Neural cell (in vitro differentiated cells): Measurements from ENCODE around the gene GUCY1A2. TPM values are rescaled to one million over a fixed set of nuclear protein-coding genes. Genes with fewer than 3 reads are reported as not detected.

Experiments
- H2AFZ ChIP-seq: fragments of 200-600, 300-800 bp; sonication (generic), shearing (Covaris generic); 2 replicates; pipeline ENCODE4 v1.6.0; 2014; ENCODE audit warnings: low read depth, mild to moderate bottlenecking, antibody characterized with exemption, low read length, moderate library complexity
- H3F3A ChIP-seq: fragments of 200-600 bp; shearing (Covaris generic); 2 replicates; pipeline ENCODE4 v1.6.1; 2016; ENCODE audit warnings: mild to moderate bottlenecking, moderate library complexity, mixed read lengths, antibody characterized with exemption, low read length; ENCODE audit not compliant: insufficient read depth, poor library complexity, severe bottlenecking
- H3K27ac ChIP-seq: fragments of 200-600, 300-800 bp; sonication (generic), shearing (Covaris generic); 2 replicates; pipeline ENCODE4 v1.5.1; 2014; ENCODE audit warnings: mild to moderate bottlenecking, low read length, moderate library complexity
- H3K27me3 ChIP-seq: fragments of 300-800, 200-600 bp; sonication (generic), shearing (Covaris generic); 2 replicates; pipeline ENCODE4 v1.6.0; 2014; ENCODE audit warnings: mild to moderate bottlenecking, low read depth, low read length, moderate library complexity; ENCODE audit not compliant: insufficient read depth
- H3K36me3 ChIP-seq: fragments of 300-800, 200-600 bp; sonication (generic), shearing (Covaris generic); 2 replicates; pipeline ENCODE4 v1.5.1; 2014; ENCODE audit warnings: mild to moderate bottlenecking, antibody characterized with exemption, low read length, moderate library complexity; ENCODE audit not compliant: insufficient read depth
- H3K4me2 ChIP-seq: fragments of 300-800, 200-600 bp; sonication (generic), shearing (Covaris generic); 2 replicates; pipeline ENCODE4 v1.6.0; 2014; ENCODE audit warnings: mild to moderate bottlenecking, low read length
- H3K4me3 ChIP-seq: fragments of 300-800, 200-600 bp; sonication (generic), shearing (Covaris generic); 2 replicates; pipeline ENCODE4 v1.5.1; 2014; ENCODE audit warnings: mild to moderate bottlenecking, low read length, moderate library complexity
- H3K79me2 ChIP-seq: fragments of 200-600 bp; shearing (Covaris generic); replicated peaks from 2 replicates; pipeline ENCODE4 v1.6.0; 2014; ENCODE audit warnings: mild to moderate bottlenecking, low read length, moderate library complexity; ENCODE audit not compliant: insufficient read depth
- H3K9ac ChIP-seq: fragments of 300-800, 200-600 bp; sonication (generic), shearing (Covaris generic); 2 replicates; pipeline ENCODE4 v1.6.1; 2016; ENCODE audit warnings: mild to moderate bottlenecking, low read length, mixed read lengths
- H3K9me2 ChIP-seq: fragments of 200-600 bp; shearing (Covaris generic); 2 replicates; pipeline ENCODE4 v1.6.1; 2016; ENCODE audit warnings: mild to moderate bottlenecking, low read length, mixed read lengths; ENCODE audit not compliant: insufficient read depth
- H3K9me3 ChIP-seq: fragments of 200-600, 300-800 bp; sonication (generic), shearing (Covaris generic); 2 replicates; pipeline ENCODE4 v1.6.1; 2016; ENCODE audit warnings: mild to moderate bottlenecking, mixed run types, low read length, moderate library complexity, mixed read lengths
- H4K20me1 ChIP-seq: fragments of 200-600 bp; shearing (Covaris generic); 2 replicates; pipeline ENCODE4 v1.6.1; 2016; ENCODE audit warnings: mild to moderate bottlenecking, mixed run types; ENCODE audit not compliant: insufficient read depth
- CTCF ChIP-seq: fragments of 450-650 bp; IDR thresholded peaks from 2 replicates; pipeline ENCODE4 v1.5.1; 2014; ENCODE audit warnings: antibody characterized with exemption, mild to moderate bottlenecking, moderate library complexity; ENCODE audit not compliant: poor library complexity, severe bottlenecking
- EP300 ChIP-seq: fragments of 450-650 bp; conservative IDR thresholded peaks from 2 replicates; pipeline ENCODE4 v1.6.1; 2014; ENCODE audit warnings: antibody characterized with exemption, mild to moderate bottlenecking, moderate library complexity; ENCODE audit not compliant: poor library complexity, severe bottlenecking
- EZH2 ChIP-seq: fragments of 200-600, 300-800 bp; shearing (Covaris generic), sonication (generic); IDR thresholded peaks from 2 replicates; pipeline ENCODE4 v1.6.1; 2014; ENCODE audit warnings: antibody characterized with exemption, low read length, borderline replicate concordance, mild to moderate bottlenecking; ENCODE audit not compliant: insufficient read depth, poor library complexity, severe bottlenecking
- MXI1 ChIP-seq: fragments of 450-650 bp; conservative IDR thresholded peaks from 2 replicates; pipeline ENCODE4 v1.6.1; 2014; ENCODE audit warnings: antibody characterized with exemption, mild to moderate bottlenecking; ENCODE audit not compliant: poor library complexity, severe bottlenecking
- POLR2AphosphoS5 ChIP-seq: IDR thresholded peaks from 2 replicates; pipeline ENCODE4 v1.6.1; 2012
- RAD21 ChIP-seq: fragments of 450-650 bp; conservative IDR thresholded peaks from 2 replicates; pipeline ENCODE4 v1.6.1; 2014; ENCODE audit warnings: antibody characterized with exemption, mild to moderate bottlenecking, moderate library complexity
- REST ChIP-seq: IDR thresholded peaks from 2 replicates; pipeline ENCODE4 v1.6.1; 2012; ENCODE audit warnings: borderline replicate concordance
- SMC3 ChIP-seq: fragments of 450-650 bp; conservative IDR thresholded peaks from 2 replicates; pipeline ENCODE4 v1.6.1; 2014; ENCODE audit warnings: antibody characterized with exemption, mild to moderate bottlenecking, moderate library complexity; ENCODE audit not compliant: poor library complexity
- TAF1 ChIP-seq: IDR thresholded peaks from 2 replicates; pipeline ENCODE4 v1.6.1; 2012; ENCODE audit warnings: low read depth
- polyA plus RNA-seq: library from polyadenylated mRNA; depleted of rRNA; stranded (reverse); fragments of >200 nt; gene quantifications from 2 replicates; pipeline ENCODE4 v1.2.3, GENCODE V29; 2014

Gene GUCY1A2
- polyA plus RNA-seq, 1 donor from 2014 or later, result 5.1 TPM

DNA sequence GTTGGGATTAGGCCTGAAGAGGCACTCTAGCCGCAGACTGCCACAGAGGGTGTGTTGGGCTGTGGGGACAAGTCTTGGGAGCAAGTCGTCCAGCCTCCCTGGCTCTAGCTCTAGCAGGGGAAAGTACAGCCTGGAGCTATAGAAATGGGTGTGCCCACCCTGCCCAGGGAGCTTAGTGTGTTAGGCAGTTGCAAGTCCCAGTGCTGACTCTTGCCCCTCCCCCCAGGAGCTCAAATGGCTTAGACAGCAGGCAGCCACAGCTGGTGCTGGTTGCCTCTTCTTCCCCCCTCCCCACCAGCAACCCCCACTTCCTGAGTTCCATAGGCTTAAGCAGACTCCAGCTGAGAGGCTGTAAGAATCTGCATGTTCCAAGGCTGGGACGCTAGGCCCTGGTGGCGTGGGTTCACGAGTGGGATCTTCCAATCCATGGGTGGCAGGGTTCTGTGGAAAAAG, 61.2 kb downstream of the GUCY1A2 start:
- Histone ChIP-seq H3K9me3 (no peaks in the 10 kb centered on the region), H4K20me1 (no peaks in the 10 kb centered on the region), H3K9ac (no peak overlapping the region), H3K27ac (no peak overlapping the region), H3K36me3 (no peaks in the 10 kb centered on the region), H3K79me2 (no peaks in the 10 kb centered on the region), H3F3A (no peaks in the 10 kb centered on the region), H3K4me2 (no peak overlapping the region), H3K27me3 (no peaks in the 10 kb centered on the region), H3K4me3 (no peak overlapping the region), H2AFZ (no peak overlapping the region), H3K9me2 (no peaks in the 10 kb centered on the region)
- TF ChIP-seq POLR2AphosphoS5, result no peak
- TF ChIP-seq CTCF, result no peak
- TF ChIP-seq EZH2, result no peak
- TF ChIP-seq MXI1, result no peak
- TF ChIP-seq SMC3, result no peak
- no peak for TF ChIP-seq REST
- no peak for TF ChIP-seq RAD21
- no peak for TF ChIP-seq TAF1
- TF ChIP-seq EP300, result no peak

- no peak overlapping the region for H3K27ac ChIP-seq
- no peak for TF ChIP-seq TAF1
- no peak for TF ChIP-seq RAD21
- no peak for TF ChIP-seq EP300
- TF ChIP-seq CTCF, result no peak
- no peak for TF ChIP-seq EZH2
- no peak for TF ChIP-seq REST
- TF ChIP-seq MXI1, result no peak
- TF ChIP-seq SMC3, result no peak
- no peak for TF ChIP-seq POLR2AphosphoS5
- H3K4me2 ChIP-seq, result no peak overlapping the region
- H4K20me1 ChIP-seq, result no peaks in the 10 kb centered on the region
- no peaks in the 10 kb centered on the region for H3F3A ChIP-seq
- H3K4me3 ChIP-seq, result no peak overlapping the region
- H3K36me3 ChIP-seq, result no peaks in the 10 kb centered on the region
- H3K9ac ChIP-seq, result no peak overlapping the region
- no peaks in the 10 kb centered on the region for H3K9me2 ChIP-seq
- no peaks in the 10 kb centered on the region for H3K27me3 ChIP-seq
- H3K79me2 ChIP-seq, result no peaks in the 10 kb centered on the region
- H3K9me3 ChIP-seq, result no peaks in the 10 kb centered on the region
- no peak overlapping the region for H2AFZ ChIP-seq
Observed at GRCh38 chr11:106950067-106950491, 68.2 kb downstream of the GUCY1A2 start.
